Right cardiac atrium (tissue), 5 donors: Measurements from ENCODE around the gene SLC15A5. TPM values are rescaled to one million over a fixed set of nuclear protein-coding genes. Genes with fewer than 3 reads are reported as not detected.

Source experiments
- ATAC-seq, 2 donors: fragments of 200-7000 bp; cut with Tn5 transposase; one replicate each; pipeline versions ENCODE4 v1.8.0 to v1.9.1; 2020; ENCODE audit warnings: moderate library complexity in 2 of 2, mild to moderate bottlenecking in 1 of 2
- DNase-seq, 3 donors: peaks; one replicate each; pipeline ENCODE4 v3.0.0-alpha.2; 2020
- H3K27ac ChIP-seq: one replicate; pipeline ENCODE4 v1.5.1; 2013; ENCODE audit warnings: mild to moderate bottlenecking, low read length, control low read depth, moderate library complexity
- H3K27me3 ChIP-seq: one replicate; pipeline ENCODE4 v1.6.1; 2013; ENCODE audit not compliant: control insufficient read depth, insufficient read depth
- H3K4me1 ChIP-seq: one replicate; pipeline ENCODE4 v1.6.1; 2013; ENCODE audit warnings: low read length; ENCODE audit not compliant: control insufficient read depth, insufficient read depth
- H3K4me3 ChIP-seq: one replicate; pipeline ENCODE4 v1.5.1; 2013; ENCODE audit warnings: low read length, control low read depth
- H3K9me3 ChIP-seq: one replicate; pipeline ENCODE4 v1.6.1; 2013; ENCODE audit warnings: low read length; ENCODE audit not compliant: control insufficient read depth
- WGBS: extraction: QIAGEN DNeasy Blood & Tissue Kit; methylation state at CpG from one replicate; pipeline ENCODE4 v1.1.7; 2013; 5-methylcytosine and 5-hydroxymethylcytosine counted together
- intact Hi-C, 4 donors: fragments of 100-400 bp; cut with DNase I; formaldehyde crosslinking; loops; one replicate each; pipeline versions ENCODE4 v1.11.0 to v1.14.0; 2022 to 2023
- polyA plus RNA-seq: library from polyadenylated mRNA; stranded (reverse); fragments of 200-250 nt; gene quantifications from one replicate; pipeline ENCODE4 v1.2.3, GENCODE V29; 2013
- total RNA-seq, 4 donors: library from RNA; stranded (reverse); fragmentation: NEBNext Ultra II Directional; extraction: Animal tissue kit (Norgen Biotek cat#: 25700); gene quantifications; one replicate each; pipeline ENCODE4 v1.2.1, GENCODE V29; 2021
- donor health status: healthy with polysubstance abuse.
- donor health status: DM: no; HTN: yes; CAD: no.
- donor health status: DM: no; HTN: no; CAD: no.
- donor health status: DM: no; HTN: yes; CAD: no; lungs with severe emphysema.
- donor health status: DM: yes; HTN: yes; CAD: no.

The SLC15A5 gene
- total and polyA plus RNA-seq, 5 donors, result not detected

GRCh38 chr12:16224196-16224595 is 53.3 kb downstream of the SLC15A5 start:
- H3K4me3 ChIP-seq, result no peak overlapping the region
- ATAC-seq, result no peak
- H3K9me3 ChIP-seq, result no peaks in the 10 kb centered on the region
- 95% methylated on average over 3 of the region's 3 CpGs for WGBS
- H3K27me3 ChIP-seq, result no peaks in the 10 kb centered on the region
- H3K4me1 ChIP-seq, result no peaks in the 10 kb centered on the region
- H3K27ac ChIP-seq, result no peak overlapping the region
- no peak for DNase-seq
- intact Hi-C loops, result no loop called here

GRCh38 chr12:16221776-16222175 is 55.7 kb downstream of the SLC15A5 start:
- Histone ChIP-seq H3K4me3 (no peak overlapping the region), H3K27me3 (no peaks in the 10 kb centered on the region), H3K9me3 (no peaks in the 10 kb centered on the region), H3K4me1 (no peaks in the 10 kb centered on the region), H3K27ac (no peak overlapping the region)
- no peak for ATAC-seq
- WGBS, result 93% methylated on average over 2 of the region's 2 CpGs
- no peak for DNase-seq
- intact Hi-C loops, result no loop called here

DNA sequence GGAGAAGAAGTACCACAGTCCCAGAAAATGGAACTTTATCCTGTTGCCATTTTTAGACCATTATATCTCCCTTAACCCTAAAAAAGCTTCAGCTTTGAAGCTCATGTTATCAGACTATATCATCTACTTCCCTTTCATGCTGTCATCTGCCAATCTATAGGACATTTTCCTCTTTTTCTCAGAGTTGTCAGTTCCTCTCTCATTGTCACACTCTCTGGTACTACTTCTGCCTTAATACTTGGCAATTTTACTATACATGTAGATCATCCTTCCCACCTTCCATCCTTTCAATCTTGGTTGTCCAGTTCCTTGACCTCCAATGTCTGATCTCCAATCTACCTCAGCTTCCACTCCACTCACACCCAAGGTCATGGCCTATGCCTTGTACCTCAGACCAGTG is 57.4 kb downstream of the SLC15A5 start:
- no peak for ATAC-seq

GRCh38 chr12:16218934-16219751 is 58.3 kb downstream of the SLC15A5 start:
- no peak overlapping the region for H3K27ac ChIP-seq
- H3K4me3 ChIP-seq, result no peak overlapping the region
- WGBS, result 71% methylated on average over 6 of the region's 6 CpGs
- ATAC-seq, result no peak
- H3K9me3 ChIP-seq, result no peaks in the 10 kb centered on the region
- H3K27me3 ChIP-seq, result no peaks in the 10 kb centered on the region
- H3K4me1 ChIP-seq, result no peaks in the 10 kb centered on the region
- intact Hi-C loops, result no loop called here
- DNase-seq, result no peak

More for the DNA sequence above, 57.4 kb downstream of the SLC15A5 start:
- intact Hi-C loops, result no loop called here
- no peak overlapping the region for H3K4me3 ChIP-seq
- H3K27me3 ChIP-seq, result no peaks in the 10 kb centered on the region
- no peaks in the 10 kb centered on the region for H3K4me1 ChIP-seq
- DNase-seq, result no peak
- no peak overlapping the region for H3K27ac ChIP-seq
- no peaks in the 10 kb centered on the region for H3K9me3 ChIP-seq

DNA sequence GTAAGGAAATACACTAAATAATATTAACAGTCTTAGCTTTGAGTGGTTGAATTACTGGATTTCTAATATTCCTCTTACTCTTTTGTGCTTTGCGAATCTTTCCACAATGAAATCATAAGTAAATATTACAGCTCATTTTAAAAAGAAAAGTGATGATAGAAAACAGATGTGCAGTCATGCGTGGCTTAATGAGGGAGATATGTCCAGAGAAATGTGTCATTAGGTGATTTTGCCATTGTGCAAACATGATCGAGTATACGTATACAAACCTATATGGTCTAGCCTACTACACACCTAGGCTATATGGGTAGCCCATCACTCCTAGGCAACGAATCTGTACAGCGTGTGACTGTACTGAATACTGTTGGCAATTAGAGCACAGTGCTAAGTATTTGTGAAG is 59.3 kb downstream of the SLC15A5 start:
- Histone ChIP-seq H3K9me3 (no peaks in the 10 kb centered on the region), H3K4me1 (no peaks in the 10 kb centered on the region), H3K27ac (no peak overlapping the region), H3K4me3 (no peak overlapping the region), H3K27me3 (no peaks in the 10 kb centered on the region)
- 67% methylated on average over 6 of the region's 6 CpGs for WGBS
- DNase-seq (no peak), ATAC-seq (no peak)
- intact Hi-C loops, result no loop called here

GRCh38 chr12:16211731-16212130 is 65.8 kb downstream of the SLC15A5 start:
- intact Hi-C loops, result no loop called here
- H3K9me3 ChIP-seq, result no peaks in the 10 kb centered on the region
- ATAC-seq (no peak), DNase-seq (no peak)
- 68% methylated on average over 2 of the region's 2 CpGs for WGBS
- H3K27ac ChIP-seq, result no peak overlapping the region
- no peaks in the 10 kb centered on the region for H3K4me1 ChIP-seq
- no peak overlapping the region for H3K4me3 ChIP-seq
- no peaks in the 10 kb centered on the region for H3K27me3 ChIP-seq

GRCh38 chr12:16198884-16199283 is 78.6 kb downstream of the SLC15A5 start:
- Histone ChIP-seq H3K9me3 (no peaks in the 10 kb centered on the region), H3K4me3 (no peak overlapping the region), H3K27me3 (no peaks in the 10 kb centered on the region), H3K4me1 (no peaks in the 10 kb centered on the region), H3K27ac (no peak overlapping the region)
- intact Hi-C loops, result no loop called here
- WGBS, result 47% methylated on average over 3 of the region's 3 CpGs
- no peak for DNase-seq
- ATAC-seq, result no peak

GRCh38 chr12:16197600-16197999 is 79.9 kb downstream of the SLC15A5 start:
- intact Hi-C loops, result no loop called here
- Histone ChIP-seq H3K27me3 (no peaks in the 10 kb centered on the region), H3K27ac (no peak overlapping the region), H3K4me1 (no peaks in the 10 kb centered on the region), H3K9me3 (no peaks in the 10 kb centered on the region), H3K4me3 (no peak overlapping the region)
- no peak for ATAC-seq
- WGBS, result 91% methylated on average over 4 of the region's 4 CpGs
- DNase-seq, result no peak

GRCh38 chr12:16189849-16190248 is 87.6 kb downstream of the SLC15A5 start:
- no peak for ATAC-seq
- no peak for DNase-seq
- intact Hi-C loops, result no loop called here
- no peaks in the 10 kb centered on the region for H3K4me1 ChIP-seq
- no peak overlapping the region for H3K4me3 ChIP-seq
- no peaks in the 10 kb centered on the region for H3K27me3 ChIP-seq
- H3K9me3 ChIP-seq, result no peaks in the 10 kb centered on the region
- 27% methylated on average over 5 of the region's 5 CpGs for WGBS
- no peak overlapping the region for H3K27ac ChIP-seq

DNA sequence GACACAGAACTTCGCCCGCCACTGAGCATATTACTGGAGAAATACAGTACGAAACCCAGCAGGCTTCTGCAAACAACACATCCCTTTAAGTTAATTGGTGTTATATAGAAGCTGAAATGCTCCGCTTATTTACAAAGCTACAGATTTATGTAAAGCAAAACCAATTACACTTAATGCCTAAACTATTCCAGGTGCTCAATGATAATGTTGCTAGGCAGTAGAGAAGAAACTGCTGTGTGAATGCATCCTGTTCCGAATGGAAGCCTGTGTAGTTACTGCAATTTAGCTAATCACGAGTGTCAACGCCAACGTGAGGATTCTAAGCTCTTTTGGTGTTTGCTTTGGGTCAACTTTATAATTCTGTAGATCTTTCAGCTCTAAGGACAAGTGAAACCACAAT is 89.8 kb downstream of the SLC15A5 start:
- intact Hi-C loops, result no loop called here
- Histone ChIP-seq H3K9me3 (no peaks in the 10 kb centered on the region), H3K27ac (no peak overlapping the region), H3K4me1 (no peaks in the 10 kb centered on the region), H3K27me3 (no peaks in the 10 kb centered on the region), H3K4me3 (no peak overlapping the region)
- WGBS, result 74% methylated on average over 8 of the region's 8 CpGs
- DNase-seq (no peak), ATAC-seq (no peak)

GRCh38 chr12:16184681-16185080 is 92.8 kb downstream of the SLC15A5 start:
- H3K27ac ChIP-seq, result no peak overlapping the region
- ATAC-seq, result no peak
- no peaks in the 10 kb centered on the region for H3K9me3 ChIP-seq
- WGBS, result 60% methylated on average over 2 of the region's 2 CpGs
- no peaks in the 10 kb centered on the region for H3K27me3 ChIP-seq
- H3K4me1 ChIP-seq, result no peaks in the 10 kb centered on the region
- no peak for DNase-seq
- H3K4me3 ChIP-seq, result no peak overlapping the region
- intact Hi-C loops, result loop anchor here in 1 of 4 donors (5.0 kb wide), 1 partner anchor 178 kb away; no protein-coding TSS in a partner anchor

DNA sequence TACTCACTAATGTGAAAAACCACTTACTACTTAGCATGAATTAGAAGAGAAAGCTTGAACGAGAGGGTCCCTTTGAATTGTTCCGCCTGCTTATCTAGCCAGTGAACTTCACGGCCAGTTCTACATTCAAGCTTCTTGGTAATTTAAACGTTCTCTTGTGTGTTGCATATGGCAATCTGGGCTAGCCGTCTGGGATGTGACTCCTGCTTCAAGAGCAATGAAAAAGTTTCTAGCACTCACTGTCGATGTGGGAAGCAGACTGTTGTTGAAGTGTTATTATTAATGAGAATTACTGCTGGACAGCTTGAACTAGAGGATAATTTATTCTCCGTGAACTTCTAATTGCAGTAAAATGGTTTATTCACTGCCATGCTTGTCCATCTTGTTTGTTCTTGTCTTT is 93.9 kb downstream of the SLC15A5 start:
- no peak for ATAC-seq
- Histone ChIP-seq H3K27me3 (no peaks in the 10 kb centered on the region), H3K4me3 (no peak overlapping the region), H3K4me1 (no peaks in the 10 kb centered on the region), H3K27ac (no peak overlapping the region), H3K9me3 (no peaks in the 10 kb centered on the region)
- intact Hi-C loops, result loop anchor here in 1 of 4 donors (5.0 kb wide), 1 partner anchor 179 kb away; no protein-coding TSS in a partner anchor
- 79% methylated on average over 7 of the region's 7 CpGs for WGBS
- no peak for DNase-seq
